Upper lobe of left lung (tissue), 4 donors: ENCODE measurements around the gene GAST.

Experiments
- POLR2A ChIP-seq, 4 donors: fragments of 450-650 bp; IDR thresholded peaks; one replicate each; pipeline ENCODE4 v1.5.1; 2016 to 2017; ENCODE audit warnings: antibody characterized with exemption in 4 of 4, mild to moderate bottlenecking in 2 of 4
- TF ChIP-seq, protein P1 (sequence below), 6 experiments: fragments of 450-650 bp in 4 of 6; fragments of 200-600 bp in 2 of 6; sonication (generic) in 2 of 6; IDR thresholded peaks; one replicate each; pipeline ENCODE4 v1.5.1; 2016 to 2019; ENCODE audit warnings: antibody characterized with exemption in 6 of 6

DNA sequence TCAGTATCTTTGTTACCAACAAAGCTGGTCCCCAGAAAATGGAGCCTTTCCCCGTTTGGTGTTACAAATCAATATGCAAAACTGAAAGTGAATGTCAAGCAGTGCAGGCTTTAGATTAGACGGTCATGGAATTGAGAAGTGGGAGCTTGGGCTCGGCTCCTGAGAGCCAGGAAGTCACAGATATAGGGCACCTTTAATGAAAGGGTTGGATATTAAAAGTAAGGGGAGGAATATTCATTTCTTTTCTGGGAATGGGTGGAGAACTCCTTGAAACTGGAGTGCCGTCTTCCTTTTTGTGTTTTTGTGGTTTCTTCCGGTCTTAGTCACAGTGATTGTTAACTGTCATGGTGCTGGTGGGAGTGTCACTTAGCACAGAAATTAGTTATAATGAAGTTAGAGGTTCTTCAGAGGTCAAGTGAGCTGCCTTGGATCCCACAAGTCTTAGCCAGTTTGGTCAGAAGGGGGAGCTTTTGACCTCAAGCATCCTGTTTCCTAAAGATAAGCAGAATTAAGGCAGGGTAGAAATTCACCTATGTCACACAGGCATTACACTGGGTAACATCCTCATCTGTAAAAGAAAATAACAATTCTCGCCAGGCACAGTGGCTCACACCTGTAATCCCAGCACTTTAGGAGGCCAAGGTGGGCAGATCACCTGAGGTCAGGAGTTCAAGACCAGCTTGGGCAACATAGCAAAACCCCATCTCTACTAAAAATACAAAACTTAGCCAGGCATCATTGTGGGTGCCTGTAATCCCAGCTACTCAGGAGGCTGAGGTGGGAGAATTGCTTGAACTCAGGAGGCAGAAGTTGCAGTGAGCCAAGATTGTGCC is 33.0 kb upstream of the GAST start:
- peak in 2 of 4 donors; percentile 52 to 57 for TF ChIP-seq POLR2A (IDR thresholded peaks at IDR 0.05)
- TF ChIP-seq, protein P1, sequence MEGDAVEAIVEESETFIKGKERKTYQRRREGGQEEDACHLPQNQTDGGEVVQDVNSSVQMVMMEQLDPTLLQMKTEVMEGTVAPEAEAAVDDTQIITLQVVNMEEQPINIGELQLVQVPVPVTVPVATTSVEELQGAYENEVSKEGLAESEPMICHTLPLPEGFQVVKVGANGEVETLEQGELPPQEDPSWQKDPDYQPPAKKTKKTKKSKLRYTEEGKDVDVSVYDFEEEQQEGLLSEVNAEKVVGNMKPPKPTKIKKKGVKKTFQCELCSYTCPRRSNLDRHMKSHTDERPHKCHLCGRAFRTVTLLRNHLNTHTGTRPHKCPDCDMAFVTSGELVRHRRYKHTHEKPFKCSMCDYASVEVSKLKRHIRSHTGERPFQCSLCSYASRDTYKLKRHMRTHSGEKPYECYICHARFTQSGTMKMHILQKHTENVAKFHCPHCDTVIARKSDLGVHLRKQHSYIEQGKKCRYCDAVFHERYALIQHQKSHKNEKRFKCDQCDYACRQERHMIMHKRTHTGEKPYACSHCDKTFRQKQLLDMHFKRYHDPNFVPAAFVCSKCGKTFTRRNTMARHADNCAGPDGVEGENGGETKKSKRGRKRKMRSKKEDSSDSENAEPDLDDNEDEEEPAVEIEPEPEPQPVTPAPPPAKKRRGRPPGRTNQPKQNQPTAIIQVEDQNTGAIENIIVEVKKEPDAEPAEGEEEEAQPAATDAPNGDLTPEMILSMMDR (IDR thresholded peaks at IDR 0.05): peak in 4 of 6 experiments; percentile 16 to 50 (median 24)
